ENCODE results near the gene HIP1R.
A peak's percentile ranks its signal among the peaks of the same experiment; 100 is the strongest.

Gene HIP1R

GRCh38 chr12:122834104-122834920, 945 bp upstream of the HIP1R start (continued):
- TF ChIP-seq HIC1 (tag by site-specific recombination; IDR thresholded peaks at IDR 0.05) = peak; percentile 83
- TF ChIP-seq ZNF266 (tag by site-specific recombination; IDR thresholded peaks at IDR 0.05; ENCODE audit: low read depth) = no peak
- peak; percentile 79 for TF ChIP-seq ZBTB20 (tag by site-specific recombination; IDR thresholded peaks at IDR 0.05)
- TF ChIP-seq KLF17 (tag by site-specific recombination; IDR thresholded peaks at IDR 0.05) = no peak
- TF ChIP-seq ZNF707 (tag by site-specific recombination; IDR thresholded peaks at IDR 0.05) = no peak
- no peak for TF ChIP-seq AEBP2 (tag by site-specific recombination; IDR thresholded peaks at IDR 0.05; ENCODE audit: borderline replicate concordance)
- TF ChIP-seq ZNF214 (tag by site-specific recombination; IDR thresholded peaks at IDR 0.05; ENCODE audit: borderline replicate concordance) = no peak
- peak; percentile 11; the same call in 1 of the 2 replicates for TF ChIP-seq ZNF629 (tag by site-specific recombination; IDR thresholded peaks at IDR 0.05)
- TF ChIP-seq WT1 (tag by site-specific recombination; IDR thresholded peaks at IDR 0.05) = peak; percentile 62
- peak; percentile 93 for TF ChIP-seq ZNF530 (tag by site-specific recombination; IDR thresholded peaks at IDR 0.05; ENCODE audit: low read depth)
- peak; percentile 91 for TF ChIP-seq ZBTB48 (tag by site-specific recombination; IDR thresholded peaks at IDR 0.05)
- TF ChIP-seq ZSCAN18 (tag by site-specific recombination; IDR thresholded peaks at IDR 0.05) = 0 out of 2 replicates have a peak, but pooled peaks have one; percentile 25
- TF ChIP-seq OVOL3 (tag by site-specific recombination; IDR thresholded peaks at IDR 0.05) = no peak
- no peak for TF ChIP-seq ZNF549 (tag by site-specific recombination; IDR thresholded peaks at IDR 0.05)
- no peak for TF ChIP-seq ZNF513 (tag by site-specific recombination; IDR thresholded peaks at IDR 0.05)
- 0 out of 2 replicates have a peak, but pooled peaks have one; percentile 51 for TF ChIP-seq ZSCAN30 (tag by site-specific recombination; IDR thresholded peaks at IDR 0.05)
- peak; percentile 68; the same call in 1 of the 2 replicates for TF ChIP-seq KLF10 (tag by site-specific recombination; IDR thresholded peaks at IDR 0.05)
- TF ChIP-seq SP7 (tag by site-specific recombination; IDR thresholded peaks at IDR 0.05) = peak; percentile 38; the same call in 1 of the 2 replicates
- TF ChIP-seq PRDM10 (tag by site-specific recombination; IDR thresholded peaks at IDR 0.05) = peak; percentile 85
- peak; percentile 39; the same call in 1 of the 2 replicates for TF ChIP-seq IKZF3 (tag by site-specific recombination; IDR thresholded peaks at IDR 0.05)
- no peak for TF ChIP-seq ZNF16 (tag by site-specific recombination; IDR thresholded peaks at IDR 0.05; ENCODE audit: low read depth)
- 0 out of 2 replicates have a peak, but pooled peaks have one; percentile 8 for TF ChIP-seq PRDM6 (tag by site-specific recombination; IDR thresholded peaks at IDR 0.05)
- TF ChIP-seq ZNF184 (tag by site-specific recombination; IDR thresholded peaks at IDR 0.05) = 0 out of 2 replicates have a peak, but pooled peaks have one; percentile 65
- peak; percentile 30; the same call in 1 of the 2 replicates for TF ChIP-seq FEZF1 (tag by site-specific recombination; IDR thresholded peaks at IDR 0.05)
- TF ChIP-seq ZNF248 (tag by site-specific recombination; IDR thresholded peaks at IDR 0.05) = no peak

All from HEK293 (cell line).